GM18499 (cell line): Measurements from ENCODE around the gene FHIT.
"Not testable (repeated sequence)": the region's sequence is repeated elsewhere in the genome, so short reads cannot be mapped to it uniquely, and the experiment has no call there.

Experiments
- ATAC-seq: cut with Tn5 transposase; IDR thresholded peaks from one replicate; pipeline ENCODE4 v1.9.1; 2021; ENCODE audit warnings: moderate number of reproducible peaks; ENCODE audit not compliant: insufficient read depth, unreplicated experiment

Gene FHIT

DNA sequence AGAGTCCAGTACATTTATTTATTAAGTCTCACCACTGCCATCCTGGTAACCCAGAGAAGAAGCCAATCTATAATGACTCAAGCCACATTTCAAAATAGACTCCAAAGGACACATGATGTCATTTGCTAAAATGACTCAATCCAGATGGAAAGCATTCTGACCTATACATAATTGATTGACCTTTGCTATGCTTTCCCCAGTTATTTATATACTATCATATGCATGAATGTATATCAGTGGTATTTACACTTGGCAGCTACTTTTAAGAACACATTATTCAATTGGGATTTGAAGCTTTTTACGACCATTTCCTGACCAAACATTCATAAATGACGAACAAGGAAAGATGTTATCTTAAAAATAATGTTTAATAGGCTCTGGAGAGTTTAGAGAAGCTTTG lies 297.2 kb downstream of the FHIT start:
- no peak for ATAC-seq

- ATAC-seq = no peak
Measured at GRCh38 chr3:60953351-60953750, 297.9 kb downstream of the FHIT start.

GRCh38 chr3:60952055-60952454 lies 299.2 kb downstream of the FHIT start:
- no peak for ATAC-seq

DNA sequence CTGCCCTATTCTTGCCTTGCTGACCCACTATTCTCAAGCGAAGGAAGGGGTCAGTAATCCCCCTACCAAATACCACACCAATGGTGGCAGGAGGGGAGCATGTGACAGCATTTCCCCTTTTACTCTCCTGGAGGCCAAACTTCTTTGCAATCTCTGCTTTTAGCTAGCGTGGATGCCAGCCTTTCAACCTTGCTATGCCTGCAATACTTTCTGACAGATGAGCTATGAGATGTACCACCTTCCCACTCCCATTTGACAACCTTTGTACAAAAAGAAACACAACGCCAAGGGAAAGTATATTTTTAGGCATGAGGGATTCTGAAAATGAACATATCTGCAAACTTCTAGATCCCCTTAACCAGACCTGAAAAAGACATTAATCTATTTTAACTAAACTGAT lies 302.1 kb downstream of the FHIT start:
- ATAC-seq = no peak

GRCh38 chr3:60948488-60948887 lies 302.8 kb downstream of the FHIT start:
- no peak for ATAC-seq

GRCh38 chr3:60935709-60936108 lies 315.5 kb downstream of the FHIT start:
- no peak for ATAC-seq

DNA sequence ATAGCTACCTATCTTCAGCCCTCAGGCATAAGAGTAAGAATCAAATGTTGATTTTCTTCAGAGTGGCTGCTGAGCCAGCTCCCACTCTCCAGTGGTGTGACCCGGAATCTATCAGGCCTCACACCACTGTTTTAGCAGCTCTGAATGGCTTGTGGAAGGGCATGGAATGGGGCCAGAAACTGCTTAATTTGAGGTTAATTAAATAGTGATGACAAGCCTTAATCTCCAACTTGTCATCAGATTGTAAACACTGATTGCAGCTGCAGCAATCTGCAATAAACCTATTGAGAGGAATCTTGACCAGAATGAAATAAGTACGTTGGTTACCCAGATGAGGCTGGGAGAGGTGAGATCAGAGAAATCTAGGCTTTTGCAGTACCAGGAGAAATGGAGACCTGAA lies 317.4 kb downstream of the FHIT start:
- ATAC-seq = no peak

DNA sequence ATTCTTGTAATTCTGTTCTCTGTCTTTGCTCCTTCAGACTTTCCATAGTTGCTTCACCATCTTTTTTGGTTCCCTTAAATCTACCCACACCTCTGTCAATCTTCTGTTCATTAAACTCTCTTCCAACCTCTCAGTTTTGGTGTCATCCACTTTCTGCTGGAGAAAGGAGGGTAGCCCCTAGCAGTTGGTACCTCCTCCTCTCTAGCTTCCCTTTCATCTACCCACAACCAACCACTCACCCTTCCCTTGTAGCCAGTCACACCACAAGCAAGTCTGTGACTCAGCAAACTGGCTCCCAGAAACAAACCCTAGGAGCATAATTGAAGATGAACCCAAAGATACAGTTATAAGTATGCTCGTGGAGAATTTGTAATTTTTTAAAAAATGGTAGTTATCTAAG lies 318.6 kb downstream of the FHIT start:
- ATAC-seq = no peak

GRCh38 chr3:60932170-60932569 lies 319.1 kb downstream of the FHIT start:
- ATAC-seq = no peak

- ATAC-seq = no peak
Measured at GRCh38 chr3:60931452-60931851, 319.8 kb downstream of the FHIT start.

GRCh38 chr3:60920519-60920918 lies 330.7 kb downstream of the FHIT start:
- no peak for ATAC-seq

- ATAC-seq = no peak
Measured at GRCh38 chr3:60919296-60919695, 332.0 kb downstream of the FHIT start.

DNA sequence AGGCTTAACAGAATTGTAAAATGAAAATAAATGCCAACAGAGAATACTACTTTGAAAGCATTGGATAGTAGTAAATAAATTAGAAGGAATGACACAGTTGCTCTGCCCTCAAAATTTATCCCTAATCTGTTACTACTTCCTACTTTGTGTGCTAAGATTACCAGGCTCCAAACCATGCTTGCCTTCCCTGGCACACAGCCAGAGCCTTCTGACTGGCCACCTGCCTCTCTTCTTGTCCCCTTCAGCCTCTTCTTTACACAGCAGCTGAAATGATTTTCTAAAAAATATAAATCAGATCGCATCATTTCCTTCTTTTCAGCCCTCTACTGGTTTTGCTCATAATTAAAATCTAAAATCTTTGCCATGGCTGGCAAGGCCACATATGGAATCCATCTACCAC lies 334.1 kb downstream of the FHIT start:
- ATAC-seq = no peak

DNA sequence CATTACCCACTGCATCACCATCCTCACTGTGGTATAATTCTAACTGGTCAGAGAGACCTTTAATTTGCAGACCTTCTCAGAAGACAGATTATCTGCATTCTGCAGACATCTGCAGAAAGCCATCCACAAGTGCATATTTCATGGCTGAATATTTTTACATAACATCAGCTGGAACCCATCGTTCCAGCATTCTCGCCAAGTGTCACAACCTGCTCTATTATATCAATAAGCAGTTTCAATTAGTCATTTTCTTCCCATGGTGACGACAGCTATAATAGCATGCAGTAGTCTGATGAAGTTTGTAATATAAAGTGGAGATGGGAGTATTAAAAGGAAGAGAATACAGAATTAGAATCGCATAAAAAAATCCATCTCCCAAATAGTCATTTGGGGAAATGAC lies 334.7 kb downstream of the FHIT start:
- ATAC-seq = no peak

DNA sequence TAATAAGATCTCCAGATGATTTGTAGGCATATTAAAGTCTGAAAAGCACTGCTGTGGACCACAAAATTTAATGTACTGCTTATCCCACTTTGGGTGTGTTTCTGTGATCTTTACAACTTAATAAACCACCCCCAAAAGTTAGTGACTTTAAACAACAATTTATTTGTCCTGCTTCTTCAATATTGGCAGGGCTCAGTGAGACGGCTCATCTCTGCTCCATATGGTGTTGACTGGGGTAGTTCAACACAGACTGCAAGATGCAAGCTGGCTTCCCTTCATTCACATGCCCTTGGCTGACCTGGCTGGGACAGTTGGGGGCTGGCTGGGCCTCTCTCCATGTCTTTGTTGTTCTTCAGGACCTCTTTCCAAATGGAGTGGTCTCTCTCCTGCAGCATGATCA lies 337.8 kb downstream of the FHIT start:
- no peak for ATAC-seq

DNA sequence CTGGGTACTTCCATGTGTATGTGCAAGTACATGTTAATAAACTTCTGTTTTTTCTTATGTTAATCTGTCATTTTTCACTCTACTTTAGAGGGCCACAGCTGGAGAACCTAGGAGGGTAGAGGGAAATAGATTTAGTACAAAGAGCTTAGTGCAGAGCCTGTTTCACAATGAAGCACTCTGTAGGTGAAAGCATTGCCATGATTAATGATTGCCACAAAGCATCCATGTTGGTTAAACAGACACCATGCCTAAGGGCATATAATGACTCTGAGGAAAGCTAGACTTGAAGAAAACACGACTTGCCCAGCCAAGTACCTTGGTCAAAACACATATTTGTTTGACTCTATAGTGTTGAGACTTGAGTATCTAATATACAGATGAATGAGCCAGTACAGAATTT lies 338.4 kb downstream of the FHIT start:
- no peak for ATAC-seq

GRCh38 chr3:60912142-60912541 lies 339.1 kb downstream of the FHIT start:
- no peak for ATAC-seq

- ATAC-seq = no peak
Measured at GRCh38 chr3:60909526-60909925, 341.7 kb downstream of the FHIT start.

- no peak for ATAC-seq
Measured at GRCh38 chr3:60906283-60906682, 345.0 kb downstream of the FHIT start.

GRCh38 chr3:60898321-60898720 lies 352.9 kb downstream of the FHIT start:
- no peak for ATAC-seq

DNA sequence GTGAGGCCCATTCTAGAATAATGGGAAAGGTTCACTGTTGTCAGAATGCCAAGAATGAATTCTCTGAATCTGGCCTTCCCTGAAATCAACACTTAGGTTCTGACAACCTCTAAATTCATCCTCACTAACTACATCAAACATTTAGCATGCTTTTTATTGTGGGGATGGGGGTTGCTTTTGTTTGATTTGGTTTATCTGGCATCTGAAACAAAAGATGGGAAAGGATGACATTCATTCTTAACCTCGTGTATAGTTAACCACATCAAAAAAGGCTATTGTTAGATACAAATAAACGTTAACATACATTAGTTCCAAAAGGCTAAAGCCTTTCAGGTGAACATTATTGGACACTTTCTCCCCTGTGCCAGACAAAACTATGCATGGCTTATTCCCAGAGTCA lies 357.3 kb downstream of the FHIT start:
- ATAC-seq = no peak

DNA sequence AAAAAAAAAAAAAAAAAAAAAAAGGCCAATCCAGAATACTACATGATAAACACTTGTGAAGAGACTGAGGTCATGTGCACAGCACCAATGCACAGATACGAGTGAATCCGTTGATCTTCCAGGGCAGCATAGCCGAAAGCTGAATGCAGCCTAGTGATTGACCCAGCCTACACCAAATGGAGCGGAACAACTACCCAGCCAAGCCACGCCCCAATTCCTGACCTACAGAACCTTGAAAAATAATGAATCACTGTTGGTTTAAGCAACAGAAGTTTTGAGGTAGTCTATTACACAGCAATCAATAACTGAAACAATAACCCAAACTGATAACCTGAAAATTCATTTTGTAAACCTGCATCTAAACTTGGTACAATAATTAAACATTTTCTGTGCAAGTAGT lies 361.0 kb downstream of the FHIT start:
- ATAC-seq = no peak

DNA sequence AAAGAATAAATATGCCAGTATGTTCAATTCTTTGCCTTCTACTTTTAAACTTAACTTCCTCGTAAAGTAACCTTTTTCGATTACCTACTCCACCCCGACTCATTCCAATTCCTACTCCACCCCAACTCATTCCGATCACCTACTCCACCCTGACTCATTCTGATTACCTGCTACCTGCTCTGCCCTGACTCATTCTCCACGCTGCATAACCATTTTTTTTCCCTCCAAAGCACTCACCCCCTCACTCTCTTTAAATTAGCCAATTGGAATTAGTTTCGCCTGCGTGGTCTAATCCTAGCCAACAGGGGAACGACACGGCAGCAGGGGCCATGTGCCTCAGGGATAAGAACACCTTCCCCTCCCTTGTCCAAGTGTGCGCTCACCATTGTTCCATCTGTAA lies 362.3 kb downstream of the FHIT start:
- ATAC-seq = not testable (repeated sequence)
